ENCODE data around the gene PLBD1.

DNA sequence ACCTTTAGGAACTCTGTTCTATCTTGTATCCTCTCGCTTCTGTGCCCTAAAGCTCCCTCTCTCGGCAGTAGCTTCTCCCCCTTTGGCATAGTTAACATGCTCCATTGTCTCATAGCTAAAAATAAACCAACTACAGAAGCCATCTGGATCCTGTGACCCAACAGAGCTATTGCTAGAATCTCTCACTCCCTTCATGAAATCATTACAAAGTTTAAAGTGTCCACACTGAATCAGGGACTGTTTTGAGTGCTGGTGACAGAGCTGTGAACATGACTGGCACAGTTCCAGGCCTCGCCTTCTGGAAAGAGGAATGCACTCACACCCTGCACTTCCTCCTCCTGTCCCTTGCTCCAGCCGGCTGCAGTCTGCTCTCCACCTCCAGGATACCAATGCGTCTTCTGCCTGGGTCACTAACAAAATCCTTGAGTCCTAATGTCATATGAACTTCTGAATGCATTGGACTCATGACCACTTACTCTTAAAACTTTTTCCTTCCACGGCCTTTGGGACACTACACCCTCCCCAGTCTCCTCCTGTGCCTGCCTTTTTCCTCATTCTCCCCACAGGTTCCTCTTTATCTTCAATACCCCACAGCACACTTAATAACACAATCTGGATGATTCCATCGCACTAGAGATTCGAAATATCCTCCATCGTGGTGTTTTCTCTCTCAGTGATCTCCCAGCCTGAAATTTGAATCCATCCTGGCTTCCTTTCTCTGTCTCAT is 13.2 kb downstream of the PLBD1 start:
- TF ChIP-seq, protein P1, sequence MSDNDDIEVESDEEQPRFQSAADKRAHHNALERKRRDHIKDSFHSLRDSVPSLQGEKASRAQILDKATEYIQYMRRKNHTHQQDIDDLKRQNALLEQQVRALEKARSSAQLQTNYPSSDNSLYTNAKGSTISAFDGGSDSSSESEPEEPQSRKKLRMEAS (IDR thresholded peaks at IDR 0.05), result no peak
- TF ChIP-seq POLR2A (IDR thresholded peaks at IDR 0.05; ENCODE audit: borderline replicate concordance, extremely low read depth, insufficient read depth, insufficient read length), result no peak
- TF ChIP-seq EZH2phosphoT487 (IDR thresholded peaks at IDR 0.05; ENCODE audit: borderline replicate concordance), result no peak
- TF ChIP-seq, protein P2, sequence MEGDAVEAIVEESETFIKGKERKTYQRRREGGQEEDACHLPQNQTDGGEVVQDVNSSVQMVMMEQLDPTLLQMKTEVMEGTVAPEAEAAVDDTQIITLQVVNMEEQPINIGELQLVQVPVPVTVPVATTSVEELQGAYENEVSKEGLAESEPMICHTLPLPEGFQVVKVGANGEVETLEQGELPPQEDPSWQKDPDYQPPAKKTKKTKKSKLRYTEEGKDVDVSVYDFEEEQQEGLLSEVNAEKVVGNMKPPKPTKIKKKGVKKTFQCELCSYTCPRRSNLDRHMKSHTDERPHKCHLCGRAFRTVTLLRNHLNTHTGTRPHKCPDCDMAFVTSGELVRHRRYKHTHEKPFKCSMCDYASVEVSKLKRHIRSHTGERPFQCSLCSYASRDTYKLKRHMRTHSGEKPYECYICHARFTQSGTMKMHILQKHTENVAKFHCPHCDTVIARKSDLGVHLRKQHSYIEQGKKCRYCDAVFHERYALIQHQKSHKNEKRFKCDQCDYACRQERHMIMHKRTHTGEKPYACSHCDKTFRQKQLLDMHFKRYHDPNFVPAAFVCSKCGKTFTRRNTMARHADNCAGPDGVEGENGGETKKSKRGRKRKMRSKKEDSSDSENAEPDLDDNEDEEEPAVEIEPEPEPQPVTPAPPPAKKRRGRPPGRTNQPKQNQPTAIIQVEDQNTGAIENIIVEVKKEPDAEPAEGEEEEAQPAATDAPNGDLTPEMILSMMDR (IDR thresholded peaks at IDR 0.05 in 2 of 3, conservative IDR thresholded peaks at IDR 0.05 in 1 of 3; ENCODE audit: borderline replicate concordance in 1 of 3, insufficient read depth in 1 of 3, low read depth in 2 of 3, low read length in 2 of 3), result 0 out of 6 replicates have a peak, but pooled peaks have one; percentile 2 to 15 (median 6)
